ENCODE data around the gene GPR39. TPM values are rescaled to one million over a fixed set of nuclear protein-coding genes. Genes with fewer than 3 reads are reported as not detected.

GPR39 gene
- total and polyA plus RNA-seq, 2 donors (not counting 3 experiments of a cell fraction or from before 2014, with no cell fraction given) = 0.03 to 0.20 TPM

- no peak overlapping the region for H3K27ac ChIP-seq (ENCODE audit: insufficient read depth, low read depth, low read length)
- ChIA-PET CTCF (no interaction called here), POLR2A (no interaction called here)
- H3K4me3 ChIP-seq (replicated peaks in 1 of 3; ENCODE audit: insufficient read depth in 1 of 3, low read depth in 1 of 3, low read length in 3 of 3) = no peak overlapping the region
- H3K9ac ChIP-seq (replicated peaks; ENCODE audit: extremely low read depth, insufficient read depth, low read length) = no peak overlapping the region
- no TSS peak for BruUV-seq (replicated peaks)
- H3K9me3 ChIP-seq (replicated peaks; ENCODE audit: control insufficient read depth, insufficient read depth, low read length) = peaks cover 4% of the 10 kb centered on the region
- H2AFZ ChIP-seq (ENCODE audit: low read depth, low read length) = no peak overlapping the region
- H3K36me3 ChIP-seq (ENCODE audit: control insufficient read depth in 2 of 2, extremely low read depth in 1 of 2, insufficient read depth in 2 of 2, low read length in 2 of 2) = no peaks in the 10 kb centered on the region
- no peaks in the 10 kb centered on the region for H3K79me2 ChIP-seq (ENCODE audit: control insufficient read depth, insufficient read depth, low read length)
- no peaks in the 10 kb centered on the region for H3K9me1 ChIP-seq (replicated peaks; ENCODE audit: control insufficient read depth, extremely low read depth, insufficient read depth, low read length)
- intact Hi-C loops (cut with micrococcal nuclease) (no loop called here), dilution Hi-C loops (cut with MboI; ENCODE audit: extremely low pct_ligation_motif_present, low sequenced_read_pairs) (no loop called here)
- TF ChIP-seq POLR2A (IDR thresholded peaks at IDR 0.05; ENCODE audit: low read depth, low read length) (no peak), FOS (IDR thresholded peaks at IDR 0.05; ENCODE audit: borderline replicate concordance, insufficient read depth, low read length) (no peak), CTCF (IDR thresholded peaks at IDR 0.05; ENCODE audit: extremely low read depth in 1 of 2, insufficient read depth in 1 of 2, low read depth in 1 of 2, low read length in 2 of 2) (no peak), GATA2 (IDR thresholded peaks at IDR 0.05; ENCODE audit: insufficient read depth, insufficient read length, low read depth, low read length) (no peak), JUN (IDR thresholded peaks at IDR 0.05; ENCODE audit: borderline replicate concordance, insufficient read depth, insufficient read length, low read depth) (no peak), POLR2AphosphoS5 (IDR thresholded peaks at IDR 0.05; ENCODE audit: insufficient read depth, low read depth, low read length) (no peak), MYC (IDR thresholded peaks at IDR 0.05; ENCODE audit: low read depth, low read length) (no peak), EZH2 (IDR thresholded peaks at IDR 0.05; ENCODE audit: borderline replicate concordance, low read depth, low read length, severe bottlenecking) (no peak), MAX (IDR thresholded peaks at IDR 0.05; ENCODE audit: insufficient read depth, insufficient read length) (no peak)
- DNase-seq (ENCODE audit: low read depth, low spot score) (no peak), FAIRE-seq (no peak)
- H4K20me1 ChIP-seq (replicated peaks; ENCODE audit: control insufficient read depth, extremely low read depth, insufficient read depth, low read length) = no peaks in the 10 kb centered on the region
- H3K4me1 ChIP-seq (ENCODE audit: control insufficient read depth, extremely low read depth, insufficient read depth, low read length) = no peaks in the 10 kb centered on the region
- no peak overlapping the region for H3K4me2 ChIP-seq (ENCODE audit: insufficient read depth, low read length)
- no peaks in the 10 kb centered on the region for H3K27me3 ChIP-seq (ENCODE audit: control insufficient read depth in 2 of 2, insufficient read depth in 2 of 2, low read length in 2 of 2)
Measured at GRCh38 chr2:132495881-132496280, 79.3 kb downstream of the GPR39 start.
